GM23338 (cell line): ENCODE data around the gene CTSC. TPM values are rescaled to one million over a fixed set of nuclear protein-coding genes. Genes with fewer than 3 reads are reported as not detected.

Experiments
- ATAC-seq: fragments of 200-7000 bp; cut with Tn5 transposase; 3 replicates; pipeline ENCODE4 v1.9.1; 2020
- DNase-seq: peaks from one replicate; pipeline ENCODE4 v3.0.0-alpha.2; 2015; ENCODE audit warnings: low spot score
- H2AFZ ChIP-seq: fragments of 200-600 bp; sonication (generic); 2 replicates; pipeline ENCODE4 v1.8.0; 2016; ENCODE audit warnings: antibody characterized with exemption, mild to moderate bottlenecking, moderate library complexity
- H3F3A ChIP-seq: fragments of 200-600 bp; sonication (generic); replicated peaks from 2 replicates; pipeline ENCODE4 v1.8.0; 2017; ENCODE audit warnings: antibody characterized with exemption, mixed run types, low read depth
- H3K27ac ChIP-seq: fragments of 200-600 bp; sonication (generic); 2 replicates; pipeline ENCODE4 v1.6.1; 2016; ENCODE audit warnings: low read depth
- H3K27me3 ChIP-seq: fragments of 200-600 bp; sonication (generic); 2 replicates; pipeline ENCODE4 v1.8.0; 2016; ENCODE audit warnings: mild to moderate bottlenecking, mixed run types, moderate library complexity; ENCODE audit not compliant: insufficient read depth
- H3K36me3 ChIP-seq: fragments of 200-600 bp; sonication (generic); 2 replicates; pipeline ENCODE4 v1.8.0; 2016; ENCODE audit warnings: mild to moderate bottlenecking; ENCODE audit not compliant: insufficient read depth
- H3K4me1 ChIP-seq: fragments of 200-600 bp; sonication (generic); 2 replicates; pipeline ENCODE4 v1.8.0; 2016; ENCODE audit warnings: mild to moderate bottlenecking, moderate library complexity; ENCODE audit not compliant: insufficient read depth
- H3K4me2 ChIP-seq: fragments of 200-600 bp; sonication (generic); 2 replicates; pipeline ENCODE4 v1.7.1; 2017; ENCODE audit warnings: mixed run types
- H3K4me3 ChIP-seq: fragments of 200-600 bp; sonication (generic); 2 replicates; pipeline ENCODE4 v1.6.1; 2016; ENCODE audit warnings: mixed run types
- H3K79me2 ChIP-seq: fragments of 200-600 bp; sonication (generic); replicated peaks from 2 replicates; pipeline ENCODE4 v1.8.0; 2017; ENCODE audit warnings: mild to moderate bottlenecking; ENCODE audit not compliant: insufficient read depth
- H3K9me2 ChIP-seq: fragments of 200-600 bp; sonication (generic); 2 replicates; pipeline ENCODE4 v1.8.0; 2017; ENCODE audit not compliant: insufficient read depth
- H4K20me1 ChIP-seq: fragments of 200-600 bp; sonication (generic); replicated peaks from 2 replicates; pipeline ENCODE4 v1.8.0; 2017; ENCODE audit warnings: mild to moderate bottlenecking; ENCODE audit not compliant: insufficient read depth
- H3K27ac Mint-ChIP-seq: 2 replicates; pipeline ENCODE4 v1.8.0; 2020; ENCODE audit warnings: inconsistent platforms, mild to moderate bottlenecking, moderate library complexity, mixed read lengths
- H3K27me3 Mint-ChIP-seq: 3 replicates; pipeline ENCODE4 v1.8.0; 2022; ENCODE audit warnings: low read depth, mild to moderate bottlenecking, moderate library complexity, mixed read lengths, inconsistent platforms; ENCODE audit not compliant: insufficient read depth, poor library complexity
- H3K36me3 Mint-ChIP-seq: 3 replicates; pipeline ENCODE4 v1.8.0; 2021; ENCODE audit warnings: low read depth, mild to moderate bottlenecking, inconsistent platforms, moderate library complexity, mixed read lengths
- H3K4me1 Mint-ChIP-seq: 3 replicates; pipeline ENCODE4 v1.8.0; 2020; ENCODE audit warnings: mild to moderate bottlenecking, inconsistent platforms, mixed read lengths
- H3K4me3 Mint-ChIP-seq: 3 replicates; pipeline ENCODE4 v1.8.0; 2021; ENCODE audit warnings: moderate library complexity, mild to moderate bottlenecking, inconsistent platforms, mixed read lengths
- H3K9me3 Mint-ChIP-seq: 3 replicates; pipeline ENCODE4 v1.8.0; 2020; ENCODE audit warnings: moderate library complexity, mild to moderate bottlenecking, inconsistent platforms, mixed read lengths
- CREB1 ChIP-seq: fragments of 250-450 bp; sonication (Bioruptor Pico); IDR thresholded peaks from 2 replicates; pipeline ENCODE4 v1.5.0; 2020; ENCODE audit warnings: low read depth, mild to moderate bottlenecking, moderate library complexity
- JUNB ChIP-seq: IDR thresholded peaks from one replicate; pipeline ENCODE4 v1.6.1; 2016; ENCODE audit warnings: antibody characterized with exemption; ENCODE audit not compliant: unreplicated experiment
- NANOG ChIP-seq: IDR thresholded peaks from 2 replicates; pipeline ENCODE4 v1.6.1; 2016; ENCODE audit warnings: antibody characterized with exemption, borderline replicate concordance
- POLR2AphosphoS5 ChIP-seq: IDR thresholded peaks from 2 replicates; pipeline ENCODE4 v1.6.1; 2016; ENCODE audit warnings: antibody characterized with exemption, low read depth
- STAT1 ChIP-seq: IDR thresholded peaks from one replicate; pipeline ENCODE4 v1.6.1; 2016; ENCODE audit warnings: antibody characterized with exemption; ENCODE audit not compliant: unreplicated experiment
- ZNF114 ChIP-seq: fragments of 250-450 bp; sonication (Bioruptor Pico); IDR thresholded peaks from 2 replicates; pipeline ENCODE4 v1.5.0; 2020; ENCODE audit warnings: mild to moderate bottlenecking, moderate library complexity
- ZNF331 ChIP-seq: fragments of 250-450 bp; sonication (Bioruptor Pico); IDR thresholded peaks from 2 replicates; pipeline ENCODE4 v1.5.0; 2020; ENCODE audit warnings: low read depth, mild to moderate bottlenecking, moderate library complexity
- long read RNA-seq: library from polyadenylated mRNA; unstranded; transcript quantifications from one replicate; pipeline ENCODE4 v2.0.0, GENCODE V29; 2020; ENCODE audit not compliant: unreplicated experiment
- polyA plus RNA-seq: library from polyadenylated mRNA; unstranded; fragments of >200 nt; fragmentation: Nextera tagmentation; extraction: Ambion mirVana; gene quantifications from 2 replicates; pipeline ENCODE4 v1.2.1, GENCODE V29; 2016
- total RNA-seq: library from RNA; depleted of rRNA; stranded (reverse); fragments of >200 nt; shearing (Covaris generic); gene quantifications from 2 replicates; pipeline ENCODE4 v1.2.3, GENCODE V29; 2014; rRNA removed
- TF ChIP-seq, protein P1 (sequence below): IDR thresholded peaks from 2 replicates; pipeline ENCODE4 v1.6.1; 2016; ENCODE audit warnings: antibody characterized with exemption
- TF ChIP-seq, protein P2 (sequence below), 2 experiments: fragments of 200-600 bp in 1 of 2; sonication (generic) in 1 of 2; conservative IDR thresholded peaks; 2 replicates each; pipeline versions ENCODE4 v1.5.1 to v1.6.1; 2016 to 2017; ENCODE audit warnings: antibody characterized with exemption in 2 of 2, low read depth in 2 of 2, mild to moderate bottlenecking in 2 of 2, moderate library complexity in 1 of 2
- TF ChIP-seq, protein P3 (sequence below): IDR thresholded peaks from one replicate; pipeline ENCODE4 v1.6.1; 2018; ENCODE audit warnings: antibody characterized with exemption; ENCODE audit not compliant: unreplicated experiment

CTSC gene
- total RNA-seq (396 and 408 TPM in 2 replicates), polyA plus RNA-seq (432 and 444 TPM in 2 replicates)
- long read RNA-seq, full-length matches to known transcripts, result 197 of 220 reads
- long read RNA-seq, partial matches to known transcripts, result 8 of 220 reads
- long read RNA-seq, other reads (novel, unspliced or antisense), result 15 of 220 reads

DNA sequence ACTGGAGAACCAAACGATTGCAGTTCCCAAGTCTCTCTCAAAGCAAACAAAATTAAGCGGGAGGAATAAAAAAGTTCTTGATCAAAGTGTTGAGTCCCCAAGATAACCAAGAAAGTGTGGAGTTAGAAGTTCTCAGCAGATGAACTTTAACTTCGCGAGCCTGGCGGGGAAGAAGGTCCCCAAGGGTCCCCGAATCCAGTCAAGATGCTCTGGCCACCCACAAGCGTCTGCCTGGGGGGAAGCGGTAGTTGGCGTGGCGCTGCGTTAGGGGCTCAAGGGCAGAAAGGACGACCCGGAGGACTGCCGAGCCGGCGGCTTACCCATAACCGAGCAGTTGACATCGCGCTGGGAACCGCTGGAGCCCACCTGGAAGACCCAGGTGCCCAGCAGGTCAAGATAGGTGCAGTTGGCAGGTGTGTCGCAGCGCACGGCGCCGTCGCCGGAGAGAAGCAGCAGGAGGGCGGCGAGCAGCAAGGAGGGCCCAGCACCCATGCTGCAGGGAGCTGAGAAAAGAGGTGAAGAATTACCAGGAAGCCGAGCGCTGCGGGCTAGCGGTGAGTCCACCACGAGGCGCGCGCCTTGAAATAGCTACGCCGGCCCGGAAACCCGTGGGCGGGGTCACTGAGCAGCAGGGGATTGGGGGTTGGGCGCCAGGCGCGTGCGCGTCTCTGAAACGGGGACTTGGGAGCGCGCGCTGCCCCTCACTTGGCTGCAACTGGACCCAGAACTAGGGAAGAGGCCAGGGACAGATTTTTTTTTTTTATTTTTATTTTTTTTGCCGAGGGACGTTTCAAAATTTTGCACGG lies at the start of gene CTSC:
Gene CTSC, minus strand, starts transcription at position 556 of the 806 bp plus-strand sequence. Its CDS starts 64 bp downstream, at position 492.
- DNase-seq (peak; percentile 98), ATAC-seq (peak; percentile 80)
- Histone ChIP-seq H3K79me2 (peaks cover 56% of the 10 kb centered on the region), H2AFZ (peak within 1 kb of the TSS; percentile 95), H3K9me2 (no peaks in the 10 kb centered on the region), H3K4me2 (peak within 1 kb of the TSS; percentile 88), H3K27ac (peak within 1 kb of the TSS; percentile 87), H3K4me1 (peaks cover 58% of the 10 kb centered on the region), H3F3A (no peaks in the 10 kb centered on the region), H3K4me3 (peak within 1 kb of the TSS; percentile 93), H3K27me3 (no peaks in the 10 kb centered on the region), H4K20me1 (peaks cover 10% of the 10 kb centered on the region; the same call in 1 of the 2 replicates), H3K36me3 (peaks cover 30% of the 10 kb centered on the region)
- Mint-ChIP-seq H3K27ac (peak within 1 kb of the TSS; percentile 99), H3K27me3 (peaks cover 12% of the 10 kb centered on the region), H3K36me3 (peaks cover 48% of the 10 kb centered on the region), H3K4me3 (peak within 1 kb of the TSS; percentile 100), H3K4me1 (peaks cover 45% of the 10 kb centered on the region), H3K9me3 (no peaks in the 10 kb centered on the region; the same call in 2 of the 3 replicates)
- TF ChIP-seq POLR2AphosphoS5 (peak; percentile 92), CREB1 (peak; percentile 26; the same call in 1 of the 2 replicates), STAT1 (no peak), NANOG (no peak), JUNB (no peak), ZNF331 (CRISPR knock-in tag) (no peak), ZNF114 (CRISPR knock-in tag) (no peak)
- TF ChIP-seq, protein P1, sequence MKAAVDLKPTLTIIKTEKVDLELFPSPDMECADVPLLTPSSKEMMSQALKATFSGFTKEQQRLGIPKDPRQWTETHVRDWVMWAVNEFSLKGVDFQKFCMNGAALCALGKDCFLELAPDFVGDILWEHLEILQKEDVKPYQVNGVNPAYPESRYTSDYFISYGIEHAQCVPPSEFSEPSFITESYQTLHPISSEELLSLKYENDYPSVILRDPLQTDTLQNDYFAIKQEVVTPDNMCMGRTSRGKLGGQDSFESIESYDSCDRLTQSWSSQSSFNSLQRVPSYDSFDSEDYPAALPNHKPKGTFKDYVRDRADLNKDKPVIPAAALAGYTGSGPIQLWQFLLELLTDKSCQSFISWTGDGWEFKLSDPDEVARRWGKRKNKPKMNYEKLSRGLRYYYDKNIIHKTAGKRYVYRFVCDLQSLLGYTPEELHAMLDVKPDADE, result peak; percentile 31; the same call in 1 of the 2 replicates
- TF ChIP-seq, protein P2, sequence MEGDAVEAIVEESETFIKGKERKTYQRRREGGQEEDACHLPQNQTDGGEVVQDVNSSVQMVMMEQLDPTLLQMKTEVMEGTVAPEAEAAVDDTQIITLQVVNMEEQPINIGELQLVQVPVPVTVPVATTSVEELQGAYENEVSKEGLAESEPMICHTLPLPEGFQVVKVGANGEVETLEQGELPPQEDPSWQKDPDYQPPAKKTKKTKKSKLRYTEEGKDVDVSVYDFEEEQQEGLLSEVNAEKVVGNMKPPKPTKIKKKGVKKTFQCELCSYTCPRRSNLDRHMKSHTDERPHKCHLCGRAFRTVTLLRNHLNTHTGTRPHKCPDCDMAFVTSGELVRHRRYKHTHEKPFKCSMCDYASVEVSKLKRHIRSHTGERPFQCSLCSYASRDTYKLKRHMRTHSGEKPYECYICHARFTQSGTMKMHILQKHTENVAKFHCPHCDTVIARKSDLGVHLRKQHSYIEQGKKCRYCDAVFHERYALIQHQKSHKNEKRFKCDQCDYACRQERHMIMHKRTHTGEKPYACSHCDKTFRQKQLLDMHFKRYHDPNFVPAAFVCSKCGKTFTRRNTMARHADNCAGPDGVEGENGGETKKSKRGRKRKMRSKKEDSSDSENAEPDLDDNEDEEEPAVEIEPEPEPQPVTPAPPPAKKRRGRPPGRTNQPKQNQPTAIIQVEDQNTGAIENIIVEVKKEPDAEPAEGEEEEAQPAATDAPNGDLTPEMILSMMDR (conservative IDR thresholded peaks at IDR 0.05; ENCODE audit: low read depth in 2 of 2), result no peak
- TF ChIP-seq, protein P3, sequence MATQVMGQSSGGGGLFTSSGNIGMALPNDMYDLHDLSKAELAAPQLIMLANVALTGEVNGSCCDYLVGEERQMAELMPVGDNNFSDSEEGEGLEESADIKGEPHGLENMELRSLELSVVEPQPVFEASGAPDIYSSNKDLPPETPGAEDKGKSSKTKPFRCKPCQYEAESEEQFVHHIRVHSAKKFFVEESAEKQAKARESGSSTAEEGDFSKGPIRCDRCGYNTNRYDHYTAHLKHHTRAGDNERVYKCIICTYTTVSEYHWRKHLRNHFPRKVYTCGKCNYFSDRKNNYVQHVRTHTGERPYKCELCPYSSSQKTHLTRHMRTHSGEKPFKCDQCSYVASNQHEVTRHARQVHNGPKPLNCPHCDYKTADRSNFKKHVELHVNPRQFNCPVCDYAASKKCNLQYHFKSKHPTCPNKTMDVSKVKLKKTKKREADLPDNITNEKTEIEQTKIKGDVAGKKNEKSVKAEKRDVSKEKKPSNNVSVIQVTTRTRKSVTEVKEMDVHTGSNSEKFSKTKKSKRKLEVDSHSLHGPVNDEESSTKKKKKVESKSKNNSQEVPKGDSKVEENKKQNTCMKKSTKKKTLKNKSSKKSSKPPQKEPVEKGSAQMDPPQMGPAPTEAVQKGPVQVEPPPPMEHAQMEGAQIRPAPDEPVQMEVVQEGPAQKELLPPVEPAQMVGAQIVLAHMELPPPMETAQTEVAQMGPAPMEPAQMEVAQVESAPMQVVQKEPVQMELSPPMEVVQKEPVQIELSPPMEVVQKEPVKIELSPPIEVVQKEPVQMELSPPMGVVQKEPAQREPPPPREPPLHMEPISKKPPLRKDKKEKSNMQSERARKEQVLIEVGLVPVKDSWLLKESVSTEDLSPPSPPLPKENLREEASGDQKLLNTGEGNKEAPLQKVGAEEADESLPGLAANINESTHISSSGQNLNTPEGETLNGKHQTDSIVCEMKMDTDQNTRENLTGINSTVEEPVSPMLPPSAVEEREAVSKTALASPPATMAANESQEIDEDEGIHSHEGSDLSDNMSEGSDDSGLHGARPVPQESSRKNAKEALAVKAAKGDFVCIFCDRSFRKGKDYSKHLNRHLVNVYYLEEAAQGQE, result no peak
